Fibroblast of lung (primary cell): Measurements from ENCODE around the gene ABCA10.

Experiments used
- EZH2 ChIP-seq: IDR thresholded peaks from 2 replicates; pipeline ENCODE4 v1.5.1; 2012; ENCODE audit warnings: low read length, control low read depth, mild to moderate bottlenecking; ENCODE audit errors: missing control alignments
- TF ChIP-seq, protein P1 (sequence below), 2 donors: IDR thresholded peaks in 1 of 2; conservative IDR thresholded peaks in 1 of 2; 1 replicate in 1 of 2; 2 replicates in 1 of 2; pipeline ENCODE4 v1.5.1; 2011 to 2012; ENCODE audit warnings: low read length in 2 of 2, control low read depth in 1 of 2, inconsistent platforms in 1 of 2, low read depth in 1 of 2, mild to moderate bottlenecking in 1 of 2

DNA sequence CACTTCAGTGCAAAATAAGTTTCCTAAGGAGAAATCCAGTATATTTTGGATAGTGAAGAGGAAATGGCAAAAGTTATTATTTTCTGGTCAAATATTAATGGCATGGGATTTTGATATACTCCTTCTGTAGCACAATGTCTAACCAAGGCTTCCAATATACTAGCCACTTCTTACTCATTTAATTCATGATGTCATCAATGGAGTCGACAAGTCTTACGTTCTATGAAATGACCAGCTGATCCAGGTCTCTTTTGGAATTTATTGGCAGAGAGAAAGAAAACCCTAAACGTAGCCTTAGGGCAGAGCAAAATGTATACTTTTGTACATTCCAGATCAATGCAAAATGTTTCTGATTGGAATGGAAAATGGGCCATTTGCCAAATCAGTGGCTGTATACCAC is 8.3 kb upstream of the ABCA10 start:
- TF ChIP-seq, protein P1, sequence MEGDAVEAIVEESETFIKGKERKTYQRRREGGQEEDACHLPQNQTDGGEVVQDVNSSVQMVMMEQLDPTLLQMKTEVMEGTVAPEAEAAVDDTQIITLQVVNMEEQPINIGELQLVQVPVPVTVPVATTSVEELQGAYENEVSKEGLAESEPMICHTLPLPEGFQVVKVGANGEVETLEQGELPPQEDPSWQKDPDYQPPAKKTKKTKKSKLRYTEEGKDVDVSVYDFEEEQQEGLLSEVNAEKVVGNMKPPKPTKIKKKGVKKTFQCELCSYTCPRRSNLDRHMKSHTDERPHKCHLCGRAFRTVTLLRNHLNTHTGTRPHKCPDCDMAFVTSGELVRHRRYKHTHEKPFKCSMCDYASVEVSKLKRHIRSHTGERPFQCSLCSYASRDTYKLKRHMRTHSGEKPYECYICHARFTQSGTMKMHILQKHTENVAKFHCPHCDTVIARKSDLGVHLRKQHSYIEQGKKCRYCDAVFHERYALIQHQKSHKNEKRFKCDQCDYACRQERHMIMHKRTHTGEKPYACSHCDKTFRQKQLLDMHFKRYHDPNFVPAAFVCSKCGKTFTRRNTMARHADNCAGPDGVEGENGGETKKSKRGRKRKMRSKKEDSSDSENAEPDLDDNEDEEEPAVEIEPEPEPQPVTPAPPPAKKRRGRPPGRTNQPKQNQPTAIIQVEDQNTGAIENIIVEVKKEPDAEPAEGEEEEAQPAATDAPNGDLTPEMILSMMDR (conservative IDR thresholded peaks at IDR 0.05 in 1 of 2, IDR thresholded peaks at IDR 0.05 in 1 of 2; ENCODE audit: low read depth in 1 of 2, low read length in 2 of 2): no peak
- no peak for TF ChIP-seq EZH2
